Stimulated activated CD8-positive, alpha-beta memory T cell treated with anti-CD3 and anti-CD28 coated beads, Interleukin-4, amount 100 ng/mL, for 4 hours (primary cell): ENCODE data around the gene ANKRD44.
"Not testable (repeated sequence)": the region's sequence is repeated elsewhere in the genome, so short reads cannot be mapped to it uniquely, and the experiment has no call there.

Experiments
- DNase-seq, 2 donors: peaks; one replicate each; pipeline ENCODE4 v3.0.0-alpha.2; 2020; ENCODE audit warnings: low read depth in 2 of 2, low spot score in 1 of 2

ANKRD44 gene

DNA sequence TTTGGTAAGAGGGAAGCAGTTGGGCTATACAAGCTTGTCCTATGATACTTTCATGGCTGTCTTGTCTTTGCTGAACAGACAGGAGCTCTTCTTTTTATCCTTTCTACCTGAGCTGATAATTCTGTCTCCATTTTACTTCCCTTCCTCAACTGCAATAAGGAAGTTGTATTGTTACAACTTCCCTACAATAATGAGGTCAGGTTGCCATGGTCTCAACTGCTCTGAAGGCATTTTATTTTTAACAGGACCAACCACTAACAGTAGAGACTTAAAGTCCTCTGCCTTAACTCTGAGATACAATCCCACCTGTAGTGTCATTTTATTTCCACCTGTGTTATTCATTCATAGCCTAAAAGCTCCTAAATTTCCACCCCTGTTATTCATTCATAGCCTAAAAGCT lies 265.5 kb downstream of the ANKRD44 start:
- DNase-seq = no peak

DNA sequence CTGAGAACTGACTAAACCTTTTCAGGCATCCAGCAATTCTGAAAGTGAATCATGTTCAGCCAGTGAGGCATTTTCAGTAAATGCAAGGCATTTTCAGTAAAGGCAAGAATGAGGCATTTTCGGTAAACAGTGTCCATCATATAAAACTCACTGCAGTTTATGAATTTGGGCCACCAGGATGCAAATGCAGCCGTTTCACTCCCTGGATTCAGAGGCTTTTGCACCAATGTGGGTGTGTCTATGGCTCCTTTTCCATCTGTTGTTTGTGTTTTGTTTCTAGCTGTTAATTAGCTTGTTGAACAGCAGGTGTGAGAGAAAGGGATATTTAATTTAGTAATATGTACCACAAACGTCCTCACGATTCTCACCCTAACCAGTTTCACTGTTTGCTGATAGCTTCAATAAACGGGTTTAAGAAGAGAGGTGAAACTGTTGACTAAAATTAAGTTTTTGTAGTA lies 267.8 kb downstream of the ANKRD44 start:
- no peak for DNase-seq

DNA sequence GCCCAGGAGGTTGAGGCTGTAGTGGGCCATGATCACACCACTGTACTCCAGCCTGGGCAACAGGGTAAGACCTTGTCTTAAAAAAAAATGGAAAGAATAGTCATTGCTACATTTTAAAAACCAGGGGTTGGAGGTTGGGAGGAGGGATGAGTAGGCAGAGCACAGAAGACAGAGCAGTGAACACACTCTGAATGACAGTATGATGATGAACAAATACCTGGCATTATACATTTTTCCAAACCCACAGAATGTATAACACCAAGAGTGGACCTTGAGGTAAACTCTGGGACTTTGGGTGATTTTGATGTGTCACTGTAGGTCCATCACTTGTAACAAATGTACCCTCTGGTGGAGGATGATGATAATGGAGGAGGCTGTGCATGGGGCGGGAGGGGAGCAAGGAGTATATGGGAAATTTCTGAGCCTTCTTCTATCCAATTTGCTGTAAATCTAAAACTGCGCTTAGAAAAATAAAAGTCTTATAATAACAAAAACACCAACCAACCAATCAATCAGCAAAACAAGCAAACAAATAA lies 272.6 kb downstream of the ANKRD44 start:
- no peak for DNase-seq

- DNase-seq = no peak
These were observed 275.6 kb downstream of the ANKRD44 start for GRCh38 chr2:197035002-197035401.

DNA sequence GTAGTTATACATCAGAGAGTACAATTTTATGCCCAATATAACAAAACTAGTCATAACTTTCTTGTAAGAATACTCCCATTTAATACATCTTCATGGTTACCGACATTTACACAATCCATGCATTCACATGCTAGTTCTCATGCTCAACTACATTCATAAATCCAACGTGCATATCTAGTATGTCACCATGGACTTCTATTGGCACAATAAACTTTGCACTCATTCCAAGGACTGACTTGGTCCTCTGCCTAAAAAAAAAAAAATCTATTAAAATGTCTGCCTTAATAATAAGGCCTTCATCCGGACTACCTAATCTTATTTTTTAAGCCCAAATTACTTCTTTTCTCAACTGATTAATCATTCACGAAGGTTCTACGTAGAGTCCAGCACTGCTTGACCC lies 276.3 kb downstream of the ANKRD44 start:
- DNase-seq = no peak

DNA sequence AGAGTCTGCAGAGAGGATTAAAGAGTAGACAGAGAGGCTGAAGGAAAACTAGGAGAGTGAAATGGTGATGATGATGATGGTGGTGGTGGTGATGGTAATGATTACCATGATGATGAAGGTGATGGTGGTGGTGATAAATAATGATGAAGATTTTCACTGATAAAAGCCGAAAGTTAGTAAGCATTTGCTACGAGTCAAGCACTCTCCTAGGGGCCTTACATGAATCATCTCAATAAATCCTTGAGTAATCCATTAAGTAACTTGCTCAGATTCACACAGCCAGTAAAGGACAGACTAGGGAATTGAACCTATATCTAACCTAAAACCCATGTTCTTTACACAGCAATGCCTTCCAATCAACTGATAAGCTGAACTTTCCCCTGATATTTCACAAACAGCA lies 277.4 kb downstream of the ANKRD44 start:
- no peak for DNase-seq

- no peak for DNase-seq
These were observed 278.8 kb downstream of the ANKRD44 start for GRCh38 chr2:197031803-197032202.

DNA sequence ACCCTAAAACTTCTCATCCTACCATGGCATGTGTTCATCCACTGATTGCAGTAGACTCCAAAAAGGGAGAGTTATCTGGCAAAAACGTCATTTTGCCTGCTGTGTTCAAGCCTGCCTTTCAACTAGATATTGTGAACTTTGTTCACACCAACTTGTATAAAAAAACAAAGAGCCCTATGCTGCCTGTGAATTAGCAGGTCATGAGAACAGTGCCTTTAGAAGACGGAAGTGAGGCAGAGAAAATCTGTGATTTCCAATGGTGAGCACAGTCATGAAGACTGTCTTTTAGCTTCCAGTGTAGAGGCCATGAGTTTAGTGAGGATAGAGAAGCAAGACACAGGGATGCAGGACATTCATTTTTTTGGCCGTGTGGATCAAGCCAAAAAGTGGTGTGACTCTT lies 280.5 kb downstream of the ANKRD44 start:
- DNase-seq = no peak

DNA sequence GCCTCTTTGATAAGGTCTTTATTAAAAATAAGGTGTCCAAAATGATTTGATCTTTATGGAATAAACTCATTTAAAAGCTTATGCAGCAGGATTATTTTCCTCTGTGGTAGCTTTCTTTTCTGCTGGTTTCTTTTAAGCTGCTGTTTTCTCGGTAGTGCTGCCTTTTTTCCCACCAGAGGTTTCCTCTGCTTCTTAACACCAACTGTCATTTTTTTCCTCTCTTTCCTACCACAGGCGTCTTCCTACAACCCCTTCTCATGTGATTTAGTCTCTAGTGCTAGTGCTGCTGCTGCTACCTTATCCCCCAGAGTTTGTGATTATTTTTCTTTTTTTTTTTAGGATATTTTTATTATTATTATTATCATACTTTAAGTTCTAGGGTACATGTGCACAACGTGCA lies 281.9 kb downstream of the ANKRD44 start:
- no peak for DNase-seq

GRCh38 chr2:197028230-197028629 lies 282.4 kb downstream of the ANKRD44 start:
- DNase-seq = no peak

DNA sequence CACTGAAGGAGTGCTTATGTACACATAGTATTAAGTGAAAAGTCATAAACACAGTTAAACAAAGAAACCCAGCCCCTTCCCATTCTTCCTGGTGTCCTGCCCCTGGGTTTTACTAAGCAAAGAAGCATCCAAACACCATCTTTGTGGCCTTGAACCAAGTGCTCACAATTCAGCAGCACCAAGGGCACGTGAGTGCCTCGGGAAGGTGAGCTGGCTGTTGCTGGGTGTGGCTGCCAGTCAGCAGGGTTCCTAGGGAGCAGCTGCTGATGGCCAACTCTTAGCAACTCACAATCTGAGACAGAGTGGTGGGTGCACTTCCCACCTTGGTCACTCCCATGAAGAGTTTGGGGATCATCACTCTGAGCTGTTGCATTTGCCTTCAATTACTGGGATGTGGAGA lies 286.4 kb downstream of the ANKRD44 start:
- DNase-seq = no peak

DNA sequence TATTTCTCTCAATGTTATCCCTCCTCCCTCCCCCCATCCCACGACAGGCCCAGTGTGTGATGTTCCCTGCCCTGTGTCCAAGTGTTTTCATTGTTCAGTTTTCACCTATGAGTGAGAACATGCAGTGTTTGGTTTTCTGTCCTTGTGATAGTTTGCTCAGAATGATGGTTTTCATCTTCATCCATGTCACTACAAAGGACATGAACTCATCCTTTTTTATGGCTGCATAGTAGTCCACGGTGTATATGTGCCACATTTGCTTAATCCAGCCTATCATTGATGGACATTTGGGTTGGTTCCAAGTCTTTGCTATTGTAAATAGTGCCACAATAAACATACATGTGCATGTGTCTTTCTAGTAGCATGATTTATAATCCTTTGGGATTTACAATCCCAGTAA lies 289.7 kb downstream of the ANKRD44 start:
- DNase-seq = not testable (repeated sequence)

- no peak for DNase-seq
These were observed 297.5 kb downstream of the ANKRD44 start for GRCh38 chr2:197013098-197013497.

DNA sequence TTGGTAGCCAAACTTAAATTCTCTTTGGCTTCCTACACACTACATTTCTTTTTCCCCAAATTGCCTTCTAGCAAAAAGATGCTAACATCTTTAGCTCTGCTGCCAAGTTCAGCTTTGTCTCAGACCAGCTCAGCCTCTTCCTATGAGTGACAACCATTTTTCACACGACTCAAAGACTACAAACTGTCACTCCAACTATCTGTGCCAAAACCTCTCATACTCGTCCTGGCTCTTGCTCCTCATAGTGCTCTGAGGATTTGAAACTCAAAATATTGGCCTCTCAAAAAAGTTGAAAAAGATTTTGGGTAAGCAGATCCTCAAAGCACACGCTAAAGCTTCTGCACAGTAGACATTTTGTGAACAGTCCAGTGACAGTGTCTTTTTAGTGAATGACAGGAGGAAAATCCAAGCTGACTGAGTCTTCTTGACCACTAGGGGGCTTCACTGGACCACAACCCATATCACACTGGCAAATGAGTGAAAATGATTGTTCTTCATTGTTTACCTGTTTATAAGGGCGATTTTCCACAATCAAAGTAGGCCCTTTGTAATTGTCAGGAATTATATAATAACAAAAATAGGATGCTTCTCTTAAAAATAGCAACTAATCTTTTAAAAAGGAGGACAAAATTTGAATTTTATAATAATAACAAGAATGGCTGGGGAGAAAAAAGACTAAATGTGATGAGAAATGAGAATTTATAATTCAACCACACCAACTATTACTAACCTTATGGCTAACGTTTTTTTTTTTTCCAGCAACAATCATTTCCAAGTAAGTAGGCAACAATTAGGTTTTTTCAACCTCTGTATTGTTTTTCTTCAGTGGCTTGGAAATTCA lies 298.6 kb downstream of the ANKRD44 start:
- no peak for DNase-seq

- DNase-seq = no peak
These were observed 299.6 kb downstream of the ANKRD44 start for GRCh38 chr2:197011021-197011417.

GRCh38 chr2:197010200-197011020 lies 300.2 kb downstream of the ANKRD44 start:
- no peak for DNase-seq

- DNase-seq = not testable (repeated sequence)
These were observed 301.7 kb downstream of the ANKRD44 start for GRCh38 chr2:197008741-197009341.

GRCh38 chr2:197007716-197008628 lies 302.6 kb downstream of the ANKRD44 start:
- DNase-seq = no peak

DNA sequence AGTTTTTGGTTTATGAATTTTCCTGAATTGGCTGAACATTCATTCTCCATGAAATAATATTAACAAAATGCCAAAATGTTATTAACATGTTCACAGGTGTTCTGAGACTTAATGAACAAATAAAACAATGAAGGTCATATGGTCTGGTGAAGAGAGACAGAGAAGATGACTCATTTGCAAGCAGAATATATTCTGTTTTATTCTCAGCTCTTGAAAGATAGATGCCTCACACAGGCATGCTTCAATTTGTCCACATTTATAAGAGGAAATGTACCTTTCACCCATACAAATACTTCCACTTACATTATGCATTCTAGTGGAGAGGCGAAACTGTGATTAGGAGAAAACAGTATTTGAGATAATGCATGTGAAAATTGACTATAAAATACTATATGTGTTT lies 308.7 kb downstream of the ANKRD44 start:
- no peak for DNase-seq

- DNase-seq = no peak
These were observed 314.7 kb downstream of the ANKRD44 start for GRCh38 chr2:196995757-196996314.
